Measurements from ENCODE around the gene RHOT2.

The RHOT2 gene

DNA sequence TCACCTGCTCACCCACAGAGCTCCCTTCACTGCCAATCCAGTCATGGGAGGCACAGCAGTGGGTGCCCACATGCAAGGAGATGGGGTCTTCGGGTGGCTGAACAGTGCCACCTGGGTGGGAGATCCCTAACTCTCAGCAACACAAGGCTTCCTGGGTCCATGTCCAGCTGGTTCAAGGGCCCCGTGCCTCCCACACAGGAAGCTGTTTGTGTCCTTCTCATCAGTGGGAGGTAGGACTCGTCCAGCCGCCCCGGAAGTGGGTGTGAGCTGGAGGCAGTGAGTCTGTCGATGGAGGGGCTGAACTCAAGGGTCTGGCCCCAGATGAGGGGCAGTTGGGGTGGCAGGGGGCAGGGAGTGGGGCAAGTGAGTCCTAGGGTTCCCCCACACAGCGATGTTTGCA is 36.1 kb downstream of the RHOT2 start:
- Mint-ChIP-seq H3K4me1 (no peaks in the 10 kb centered on the region), H3K9me3 (no peaks in the 10 kb centered on the region), H3K27me3 (ENCODE audit: low read depth) (peaks cover 84% of the 10 kb centered on the region), H3K36me3 (ENCODE audit: low read depth) (no peaks in the 10 kb centered on the region), H3K27ac (no peak overlapping the region), H3K4me3 (no peak overlapping the region)
- TF ChIP-seq, protein P1, sequence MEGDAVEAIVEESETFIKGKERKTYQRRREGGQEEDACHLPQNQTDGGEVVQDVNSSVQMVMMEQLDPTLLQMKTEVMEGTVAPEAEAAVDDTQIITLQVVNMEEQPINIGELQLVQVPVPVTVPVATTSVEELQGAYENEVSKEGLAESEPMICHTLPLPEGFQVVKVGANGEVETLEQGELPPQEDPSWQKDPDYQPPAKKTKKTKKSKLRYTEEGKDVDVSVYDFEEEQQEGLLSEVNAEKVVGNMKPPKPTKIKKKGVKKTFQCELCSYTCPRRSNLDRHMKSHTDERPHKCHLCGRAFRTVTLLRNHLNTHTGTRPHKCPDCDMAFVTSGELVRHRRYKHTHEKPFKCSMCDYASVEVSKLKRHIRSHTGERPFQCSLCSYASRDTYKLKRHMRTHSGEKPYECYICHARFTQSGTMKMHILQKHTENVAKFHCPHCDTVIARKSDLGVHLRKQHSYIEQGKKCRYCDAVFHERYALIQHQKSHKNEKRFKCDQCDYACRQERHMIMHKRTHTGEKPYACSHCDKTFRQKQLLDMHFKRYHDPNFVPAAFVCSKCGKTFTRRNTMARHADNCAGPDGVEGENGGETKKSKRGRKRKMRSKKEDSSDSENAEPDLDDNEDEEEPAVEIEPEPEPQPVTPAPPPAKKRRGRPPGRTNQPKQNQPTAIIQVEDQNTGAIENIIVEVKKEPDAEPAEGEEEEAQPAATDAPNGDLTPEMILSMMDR (IDR thresholded peaks at IDR 0.05; ENCODE audit: unreplicated experiment in 3 of 3) = no peak

DNA sequence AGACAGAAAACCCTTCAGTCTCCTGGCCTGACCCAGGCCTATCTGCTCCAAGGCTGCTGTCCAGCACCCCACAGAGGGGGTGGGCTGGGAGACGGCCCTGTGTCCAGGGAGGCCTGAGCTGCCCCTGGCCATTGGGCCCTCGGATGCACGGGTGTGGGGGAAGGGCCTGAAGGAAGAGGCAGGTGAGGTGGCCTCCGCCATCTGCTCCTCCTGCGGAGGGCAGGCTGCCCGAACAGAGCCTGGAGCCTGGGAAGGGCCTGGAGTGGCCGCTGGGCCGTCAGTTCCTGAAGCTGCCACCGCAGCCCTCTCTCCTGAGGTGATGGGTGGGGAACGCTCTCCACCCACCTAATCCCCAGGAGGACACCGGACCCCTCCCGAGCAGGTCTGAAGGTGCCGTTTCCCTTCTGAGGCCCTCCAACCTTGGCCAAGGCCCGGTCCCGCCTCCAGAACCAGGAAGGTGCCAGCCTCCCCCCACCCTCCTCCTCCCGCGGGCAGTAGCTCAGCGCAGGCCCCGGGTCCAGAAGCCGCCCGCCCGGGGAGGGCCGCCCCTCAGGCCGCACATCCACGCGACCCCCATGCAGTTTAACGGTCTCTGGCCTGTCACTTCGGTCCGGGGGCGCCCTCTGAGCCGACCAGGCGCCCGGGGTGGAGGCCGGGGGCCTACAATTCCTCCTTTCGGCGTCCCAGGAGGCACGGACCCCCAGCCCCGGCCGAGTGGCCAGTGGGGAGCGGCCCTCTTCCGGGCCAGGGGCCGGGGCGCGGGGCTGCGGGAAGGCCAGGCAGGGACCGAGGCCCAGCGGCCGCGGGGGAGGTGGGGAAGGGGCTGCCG is 36.8 kb downstream of the RHOT2 start:
- H3K27ac Mint-ChIP-seq = no peak overlapping the region
- no peaks in the 10 kb centered on the region for H3K36me3 Mint-ChIP-seq (ENCODE audit: low read depth)
- H3K27me3 Mint-ChIP-seq (ENCODE audit: low read depth) = peaks cover 84% of the 10 kb centered on the region
- no peaks in the 10 kb centered on the region for H3K9me3 Mint-ChIP-seq
- peak overlapping the region in 1 of 3 experiments; percentile 41 for H3K4me3 Mint-ChIP-seq
- TF ChIP-seq, protein P1 (IDR thresholded peaks at IDR 0.05; ENCODE audit: unreplicated experiment in 3 of 3) = no peak
- H3K4me1 Mint-ChIP-seq = no peaks in the 10 kb centered on the region

DNA sequence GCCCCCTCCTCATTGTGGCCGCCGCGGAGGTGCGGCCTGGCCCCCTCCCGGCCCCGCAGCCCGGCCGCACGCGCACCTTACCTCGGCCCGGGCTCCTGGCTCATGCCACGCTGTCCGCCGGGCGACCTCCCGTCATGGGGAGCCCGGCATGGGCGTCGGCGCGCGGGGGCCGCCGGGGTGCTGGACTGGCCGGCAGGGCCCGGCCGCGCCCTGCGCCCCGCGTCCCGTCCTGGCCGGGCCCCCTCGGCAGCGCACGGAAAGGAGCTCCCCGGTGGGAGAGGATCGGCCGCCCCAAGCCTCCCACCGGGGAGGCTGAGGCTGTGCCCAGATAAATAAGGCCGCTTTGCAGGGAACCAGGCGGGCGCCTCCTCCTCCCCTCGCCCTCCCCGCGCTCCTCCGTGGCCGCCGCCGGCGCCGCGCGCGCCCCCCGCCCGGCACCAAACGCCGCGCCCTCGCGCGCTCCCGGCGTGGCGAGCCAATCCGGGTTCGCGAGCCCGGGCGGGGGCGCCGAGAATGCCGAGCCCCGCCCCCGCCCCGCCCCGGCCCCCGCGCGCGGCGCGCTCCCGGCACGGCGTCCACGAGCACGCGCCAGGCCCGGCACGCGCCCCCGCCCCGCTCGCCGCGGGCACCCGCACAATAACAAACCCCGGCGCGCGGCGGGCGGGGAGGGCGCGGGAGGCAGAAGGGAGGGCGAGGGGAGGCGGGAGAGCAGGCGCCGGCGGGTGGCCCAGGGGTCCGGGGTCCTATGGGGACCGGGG is 37.7 kb downstream of the RHOT2 start, which contains the start of gene FBXL16:
FBXL16 (minus strand) TSS at position 371 of the 758 bp plus-strand sequence. CDS start 8,396 bp downstream, outside the sequence.
- Mint-ChIP-seq H3K27ac (no peak within 1 kb of the TSS), H3K36me3 (ENCODE audit: low read depth) (no peaks in the 10 kb centered on the region), H3K27me3 (ENCODE audit: low read depth) (peaks cover 84% of the 10 kb centered on the region), H3K4me1 (no peaks in the 10 kb centered on the region), H3K4me3 (peak within 1 kb of the TSS in 2 of 3 experiments; percentile 35 to 40), H3K9me3 (no peaks in the 10 kb centered on the region)
- TF ChIP-seq, protein P1 (IDR thresholded peaks at IDR 0.05; ENCODE audit: unreplicated experiment in 3 of 3) = no peak

DNA sequence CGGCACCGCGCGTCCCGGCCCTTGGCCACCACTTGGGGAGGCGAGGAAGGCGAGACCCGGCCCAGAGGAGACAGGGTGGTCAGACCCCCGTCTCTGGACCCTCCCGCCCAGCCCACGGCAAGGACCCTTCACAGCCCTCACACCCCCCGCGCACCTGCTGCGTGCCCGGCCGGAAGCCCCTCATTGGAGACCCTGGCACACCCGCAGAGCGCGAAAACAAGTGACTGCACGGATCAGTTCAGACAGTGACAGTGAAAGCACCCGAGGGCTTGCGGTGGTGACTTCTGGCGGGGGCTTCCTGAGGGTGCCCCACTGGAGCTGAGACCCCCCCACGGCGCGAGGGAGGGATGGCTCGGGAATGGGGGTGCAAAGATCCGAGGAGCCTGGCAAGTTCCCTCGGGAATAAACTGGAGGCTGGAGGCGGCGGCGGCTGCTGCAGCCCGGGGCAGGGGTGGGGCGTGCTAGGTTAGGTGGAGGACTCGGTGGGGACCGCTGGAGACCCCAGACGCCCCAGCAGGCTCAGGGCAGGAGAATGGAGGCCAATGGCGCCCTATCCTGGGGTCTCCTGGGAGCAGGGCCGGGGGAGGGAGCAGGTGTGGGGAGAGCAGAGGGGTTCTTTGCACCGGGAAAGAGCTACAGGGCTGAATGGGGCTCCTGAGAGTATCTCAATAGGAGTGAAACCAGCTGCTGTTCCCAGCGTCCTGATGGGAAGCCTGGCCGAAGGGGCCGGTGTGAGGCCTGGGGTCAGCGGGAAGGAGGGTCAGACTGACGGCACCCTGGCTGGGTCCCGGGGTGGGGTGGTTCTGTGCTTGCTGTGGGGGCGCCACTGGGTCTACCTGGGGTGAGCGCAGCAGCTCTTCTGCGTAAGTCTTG is 38.5 kb downstream of the RHOT2 start:
- Mint-ChIP-seq H3K4me1 (no peaks in the 10 kb centered on the region), H3K27ac (no peak overlapping the region), H3K4me3 (peak overlapping the region in 2 of 3 experiments; percentile 35 to 40), H3K9me3 (no peaks in the 10 kb centered on the region), H3K27me3 (ENCODE audit: low read depth) (peaks cover 81% of the 10 kb centered on the region), H3K36me3 (ENCODE audit: low read depth) (no peaks in the 10 kb centered on the region)
- TF ChIP-seq, protein P1 (IDR thresholded peaks at IDR 0.05; ENCODE audit: unreplicated experiment in 3 of 3) = no peak

DNA sequence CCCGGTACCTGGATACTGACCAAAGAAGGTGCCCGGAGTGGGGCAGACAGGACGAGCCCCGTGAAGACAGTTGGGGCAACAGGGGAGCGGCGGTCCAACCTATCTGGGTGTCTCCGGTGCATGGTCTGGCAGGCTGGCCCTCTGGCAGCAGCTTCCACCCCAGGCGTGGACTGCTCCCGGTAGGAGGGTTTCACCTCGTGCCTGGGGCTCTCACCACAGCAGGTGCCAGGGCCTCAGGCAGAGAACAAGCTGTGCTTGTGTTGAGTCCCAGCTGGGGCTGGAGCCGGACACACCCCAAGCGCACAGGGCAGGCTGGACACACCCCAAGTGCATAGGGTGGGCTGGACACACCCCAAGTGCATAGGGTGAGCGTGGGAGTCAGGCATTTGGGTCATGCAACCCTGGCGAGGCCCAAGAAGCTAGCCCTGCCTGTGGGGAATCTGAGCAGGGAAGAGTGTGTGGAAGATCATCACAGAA is 39.2 kb downstream of the RHOT2 start:
- Mint-ChIP-seq H3K4me3 (peak overlapping the region in 1 of 3 experiments; percentile 35), H3K36me3 (ENCODE audit: low read depth) (no peaks in the 10 kb centered on the region), H3K4me1 (no peaks in the 10 kb centered on the region), H3K27me3 (ENCODE audit: low read depth) (peaks cover 74% of the 10 kb centered on the region), H3K9me3 (no peaks in the 10 kb centered on the region), H3K27ac (no peak overlapping the region)
- TF ChIP-seq, protein P1 (IDR thresholded peaks at IDR 0.05; ENCODE audit: unreplicated experiment in 3 of 3) = no peak

Data from nephron (organoid).